ENCODE data around the gene YY1AP1. TPM values are rescaled to one million over a fixed set of nuclear protein-coding genes. Genes with fewer than 3 reads are reported as not detected.
"Not testable (repeated sequence)": the region's sequence is repeated elsewhere in the genome, so short reads cannot be mapped to it uniquely, and the experiment has no call there.

The YY1AP1 gene
- total RNA-seq, 1 experiment from 2014 or later = 35.4 TPM

GRCh38 chr1:155646307-155646706 lies 42.3 kb downstream of the YY1AP1 start:
- no peak for DNase-seq (ENCODE audit: low read depth)

- no peak for DNase-seq (ENCODE audit: low read depth)
Measured at GRCh38 chr1:155645648-155646047, 42.9 kb downstream of the YY1AP1 start.

GRCh38 chr1:155645034-155645598 lies 43.5 kb downstream of the YY1AP1 start:
- DNase-seq (ENCODE audit: low read depth) = no peak

- DNase-seq (ENCODE audit: low read depth) = no peak
Measured at GRCh38 chr1:155643230-155643629, 45.3 kb downstream of the YY1AP1 start.

GRCh38 chr1:155642559-155643180 lies 45.9 kb downstream of the YY1AP1 start:
- DNase-seq (ENCODE audit: low read depth) = not testable (repeated sequence)

GRCh38 chr1:155640367-155640766 lies 48.2 kb downstream of the YY1AP1 start:
- no peak for DNase-seq (ENCODE audit: low read depth)

GRCh38 chr1:155636397-155637153 lies 52.0 kb downstream of the YY1AP1 start:
- no peak for DNase-seq (ENCODE audit: low read depth)

- DNase-seq (ENCODE audit: low read depth) = not testable (repeated sequence)
Measured at GRCh38 chr1:155626428-155626827, 62.1 kb downstream of the YY1AP1 start.

GRCh38 chr1:155623357-155623756 lies 65.2 kb downstream of the YY1AP1 start:
- no peak for DNase-seq (ENCODE audit: low read depth)

GRCh38 chr1:155622191-155622590 lies 66.4 kb downstream of the YY1AP1 start:
- no peak for DNase-seq (ENCODE audit: low read depth)

- DNase-seq (ENCODE audit: low read depth) = peak; percentile 67
Measured at GRCh38 chr1:155613226-155613625, 75.3 kb downstream of the YY1AP1 start.

GRCh38 chr1:155610257-155610647 lies 78.3 kb downstream of the YY1AP1 start:
- not testable (repeated sequence) for DNase-seq (ENCODE audit: low read depth)

- DNase-seq (ENCODE audit: low read depth) = peak; percentile 96
Measured at GRCh38 chr1:155609515-155610256, 78.9 kb downstream of the YY1AP1 start, which contains the start of gene MSTO1. Gene MSTO1 (plus strand): TSS chr1:155610218. CDS start chr1:155610249, 31 bp downstream.

Other genes with a start within 250 kb of the YY1AP1 start
- 19.2 and 24.2 TPM in 2 replicates for gene ASH1L, start 126.0 kb downstream of the YY1AP1 start, total RNA-seq (2014; rRNA removed)
- 25.5 and 31.5 TPM in 2 replicates for gene MSTO1, start 78.6 kb downstream of the YY1AP1 start, total RNA-seq (2014; rRNA removed)
- gene DAP3, start 317 bp upstream of the YY1AP1 start, total RNA-seq (2014; rRNA removed) = 78.7 and 79.4 TPM in 2 replicates
- gene GON4L, start 168.4 kb upstream of the YY1AP1 start, total RNA-seq (2014; rRNA removed) = 20.5 and 21.1 TPM in 2 replicates
- 14.5 and 17.4 TPM in 2 replicates for gene SYT11, start 170.8 kb upstream of the YY1AP1 start, total RNA-seq (2014; rRNA removed)
- gene RIT1, start 222.6 kb upstream of the YY1AP1 start, total RNA-seq (2014; rRNA removed) = 23.1 and 32.9 TPM in 2 replicates
- 29.6 and 30.3 TPM in 2 replicates for gene KHDC4, start 245.6 kb upstream of the YY1AP1 start, total RNA-seq (2014; rRNA removed)